GM12878 (cell line): ENCODE measurements around the gene ATP2A2.

Experiments used
- BRCA1 ChIP-seq: IDR thresholded peaks from 2 replicates; pipeline ENCODE4 v1.6.1; 2011; ENCODE audit warnings: low read depth, low read length, improper control_type of control experiment
- EZH2 ChIP-seq: IDR thresholded peaks from 2 replicates; pipeline ENCODE4 v1.6.1; 2012; ENCODE audit warnings: low read depth, mild to moderate bottlenecking, control low read depth, inconsistent platforms, low read length, borderline replicate concordance; ENCODE audit not compliant: control insufficient read depth
- PAX5 ChIP-seq: IDR thresholded peaks from 2 replicates; pipeline ENCODE4 v1.6.1; 2011; ENCODE audit warnings: low read depth, low read length, borderline replicate concordance
- SMC3 ChIP-seq: IDR thresholded peaks from 2 replicates; pipeline ENCODE4 v1.6.1; 2011; ENCODE audit warnings: low read length, improper control_type of control experiment, borderline replicate concordance
- SUPT20H ChIP-seq: IDR thresholded peaks from 2 replicates; pipeline ENCODE4 v1.6.1; 2011; ENCODE audit warnings: low read depth, mild to moderate bottlenecking, low read length, moderate library complexity, borderline replicate concordance; ENCODE audit not compliant: control insufficient read depth
- TF ChIP-seq, protein P1 (sequence below): IDR thresholded peaks from 2 replicates; pipeline ENCODE4 v1.6.1; 2012; ENCODE audit warnings: mild to moderate bottlenecking, low read depth, low read length

DNA sequence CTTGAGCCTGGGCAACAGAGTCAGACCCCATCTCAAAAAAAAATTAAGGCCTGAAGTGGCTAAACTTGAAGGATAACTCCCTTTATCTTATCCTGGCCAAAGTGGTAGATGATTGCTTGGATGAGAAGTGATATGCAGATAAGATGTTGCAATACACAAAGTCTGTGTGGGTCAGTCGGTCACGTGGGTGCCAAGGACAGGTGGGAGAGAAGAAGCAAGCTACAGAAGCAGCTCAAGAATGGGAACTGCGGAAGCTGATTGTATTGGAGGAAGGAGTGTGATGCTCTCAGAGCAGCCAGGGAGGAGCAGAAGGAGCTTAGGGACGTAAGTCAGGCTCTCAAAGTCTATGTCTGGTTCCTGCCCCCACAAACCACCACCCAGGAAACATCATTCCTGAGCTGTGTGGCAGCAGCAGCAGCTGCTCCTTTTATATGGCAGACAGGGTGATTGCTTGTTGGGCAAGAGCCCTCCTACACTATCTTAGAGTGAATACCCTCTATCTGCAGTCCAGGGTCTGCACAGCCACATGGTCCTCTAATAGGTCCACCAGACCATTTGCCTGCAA is 54.5 kb downstream of the ATP2A2 start:
- TF ChIP-seq, protein P1, sequence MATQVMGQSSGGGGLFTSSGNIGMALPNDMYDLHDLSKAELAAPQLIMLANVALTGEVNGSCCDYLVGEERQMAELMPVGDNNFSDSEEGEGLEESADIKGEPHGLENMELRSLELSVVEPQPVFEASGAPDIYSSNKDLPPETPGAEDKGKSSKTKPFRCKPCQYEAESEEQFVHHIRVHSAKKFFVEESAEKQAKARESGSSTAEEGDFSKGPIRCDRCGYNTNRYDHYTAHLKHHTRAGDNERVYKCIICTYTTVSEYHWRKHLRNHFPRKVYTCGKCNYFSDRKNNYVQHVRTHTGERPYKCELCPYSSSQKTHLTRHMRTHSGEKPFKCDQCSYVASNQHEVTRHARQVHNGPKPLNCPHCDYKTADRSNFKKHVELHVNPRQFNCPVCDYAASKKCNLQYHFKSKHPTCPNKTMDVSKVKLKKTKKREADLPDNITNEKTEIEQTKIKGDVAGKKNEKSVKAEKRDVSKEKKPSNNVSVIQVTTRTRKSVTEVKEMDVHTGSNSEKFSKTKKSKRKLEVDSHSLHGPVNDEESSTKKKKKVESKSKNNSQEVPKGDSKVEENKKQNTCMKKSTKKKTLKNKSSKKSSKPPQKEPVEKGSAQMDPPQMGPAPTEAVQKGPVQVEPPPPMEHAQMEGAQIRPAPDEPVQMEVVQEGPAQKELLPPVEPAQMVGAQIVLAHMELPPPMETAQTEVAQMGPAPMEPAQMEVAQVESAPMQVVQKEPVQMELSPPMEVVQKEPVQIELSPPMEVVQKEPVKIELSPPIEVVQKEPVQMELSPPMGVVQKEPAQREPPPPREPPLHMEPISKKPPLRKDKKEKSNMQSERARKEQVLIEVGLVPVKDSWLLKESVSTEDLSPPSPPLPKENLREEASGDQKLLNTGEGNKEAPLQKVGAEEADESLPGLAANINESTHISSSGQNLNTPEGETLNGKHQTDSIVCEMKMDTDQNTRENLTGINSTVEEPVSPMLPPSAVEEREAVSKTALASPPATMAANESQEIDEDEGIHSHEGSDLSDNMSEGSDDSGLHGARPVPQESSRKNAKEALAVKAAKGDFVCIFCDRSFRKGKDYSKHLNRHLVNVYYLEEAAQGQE = no peak
- TF ChIP-seq SMC3 (no peak), PAX5 (no peak), SUPT20H (no peak), EZH2 (no peak), BRCA1 (no peak)
